Measurements from ENCODE around the gene ZSWIM1. TPM values are rescaled to one million over a fixed set of nuclear protein-coding genes. Genes with fewer than 3 reads are reported as not detected.
A peak's percentile ranks its signal among the peaks of the same experiment; 100 is the strongest.

ZSWIM1 gene
- total and polyA plus RNA-seq, 2 of the 13 experiments (the other 11 are each of a cell fraction or from before 2014, with no cell fraction given), result 9.5 to 11.7 TPM

DNA sequence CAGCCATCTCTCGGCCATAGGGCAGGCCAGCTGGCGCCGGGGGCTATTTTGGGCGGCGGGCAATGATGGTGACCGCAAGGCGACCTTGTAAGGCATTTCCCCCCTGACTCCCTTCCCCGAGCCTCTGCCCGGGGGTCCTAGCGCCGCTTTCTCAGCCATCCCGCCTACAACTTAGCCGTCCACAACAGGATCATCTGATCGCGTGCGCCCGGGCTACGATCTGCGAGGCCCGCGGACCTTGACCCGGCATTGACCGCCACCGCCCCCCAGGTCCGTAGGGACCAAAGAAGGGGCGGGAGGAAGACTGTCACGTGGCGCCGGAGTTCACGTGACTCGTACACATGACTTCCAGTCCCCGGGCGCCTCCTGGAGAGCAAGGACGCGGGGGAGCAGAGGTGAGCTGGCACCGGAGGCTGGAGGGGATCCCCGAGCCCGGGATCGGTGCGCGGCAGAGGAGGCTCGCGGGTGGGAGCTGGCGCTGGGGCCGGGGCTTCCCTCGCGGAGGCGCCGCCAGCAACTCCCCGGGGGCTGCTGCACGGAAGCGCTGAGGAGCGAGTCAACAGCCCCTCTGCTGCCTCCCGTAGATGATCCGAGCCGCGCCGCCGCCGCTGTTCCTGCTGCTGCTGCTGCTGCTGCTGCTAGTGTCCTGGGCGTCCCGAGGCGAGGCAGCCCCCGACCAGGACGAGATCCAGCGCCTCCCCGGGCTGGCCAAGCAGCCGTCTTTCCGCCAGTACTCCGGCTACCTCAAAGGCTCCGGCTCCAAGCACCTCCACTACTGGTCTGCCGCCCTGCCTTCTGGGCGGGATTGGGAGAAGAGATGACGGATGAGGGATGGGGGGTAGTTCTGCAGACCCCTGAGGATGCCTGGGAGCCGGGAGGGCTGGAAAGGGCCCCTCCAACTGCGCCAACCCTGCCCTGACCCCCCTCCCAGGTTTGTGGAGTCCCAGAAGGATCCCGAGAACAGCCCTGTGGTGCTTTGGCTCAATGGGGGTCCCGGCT, 10.3 kb downstream of the ZSWIM1 start, which contains the start of the genes CTSA and NEURL2 (continued):
- peak; percentile 95 for TF ChIP-seq ZNF770 (CRISPR knock-in tag; IDR thresholded peaks at IDR 0.05)
- TF ChIP-seq ZNF205 (CRISPR knock-in tag; IDR thresholded peaks at IDR 0.05), result peak; percentile 97
- no peak for TF ChIP-seq SUZ12 (IDR thresholded peaks at IDR 0.05; ENCODE audit: low read depth, low read length)
- no peak for TF ChIP-seq PHB2 (IDR thresholded peaks at IDR 0.05; ENCODE audit: partially characterized antibody)
- peak; percentile 98 for TF ChIP-seq ZNF607 (CRISPR knock-in tag; IDR thresholded peaks at IDR 0.05; ENCODE audit: borderline replicate concordance)
- peak; percentile 99 for TF ChIP-seq ZNF274 (CRISPR knock-in tag; IDR thresholded peaks at IDR 0.05)
- peak; percentile 86 for TF ChIP-seq ELF4 (CRISPR knock-in tag; IDR thresholded peaks at IDR 0.05; ENCODE audit: borderline replicate concordance)
- TF ChIP-seq KDM5A (IDR thresholded peaks at IDR 0.05; ENCODE audit: borderline replicate concordance, low read length), result peak; percentile 100
- peak; percentile 99 for TF ChIP-seq NCOR1 (IDR thresholded peaks at IDR 0.05; ENCODE audit: borderline replicate concordance, low read length)
- peak; percentile 98 for TF ChIP-seq TSC22D2 (CRISPR knock-in tag; IDR thresholded peaks at IDR 0.05; ENCODE audit: borderline replicate concordance)
- TF ChIP-seq MAX (IDR thresholded peaks at IDR 0.05), result peak; percentile 99
- TF ChIP-seq ZNF207 (IDR thresholded peaks at IDR 0.05; ENCODE audit: borderline replicate concordance), result no peak
- peak; percentile 98 for TF ChIP-seq CC2D1A (CRISPR knock-in tag; IDR thresholded peaks at IDR 0.05)
- TF ChIP-seq ATM (IDR thresholded peaks at IDR 0.05; ENCODE audit: borderline replicate concordance), result no peak
- TF ChIP-seq GRHL1 (CRISPR knock-in tag; conservative IDR thresholded peaks at IDR 0.05), result peak; percentile 66; the same call in 1 of the 2 replicates
- peak; percentile 93; the same call in 1 of the 2 replicates for TF ChIP-seq ZBTB3 (CRISPR knock-in tag; IDR thresholded peaks at IDR 0.05; ENCODE audit: borderline replicate concordance, low read depth)
- peak; percentile 99 for TF ChIP-seq ZNF552 (CRISPR knock-in tag; IDR thresholded peaks at IDR 0.05; ENCODE audit: borderline replicate concordance)
- peak; percentile 91 for TF ChIP-seq ZNF296 (CRISPR knock-in tag; conservative IDR thresholded peaks at IDR 0.05)
- TF ChIP-seq, protein P1, sequence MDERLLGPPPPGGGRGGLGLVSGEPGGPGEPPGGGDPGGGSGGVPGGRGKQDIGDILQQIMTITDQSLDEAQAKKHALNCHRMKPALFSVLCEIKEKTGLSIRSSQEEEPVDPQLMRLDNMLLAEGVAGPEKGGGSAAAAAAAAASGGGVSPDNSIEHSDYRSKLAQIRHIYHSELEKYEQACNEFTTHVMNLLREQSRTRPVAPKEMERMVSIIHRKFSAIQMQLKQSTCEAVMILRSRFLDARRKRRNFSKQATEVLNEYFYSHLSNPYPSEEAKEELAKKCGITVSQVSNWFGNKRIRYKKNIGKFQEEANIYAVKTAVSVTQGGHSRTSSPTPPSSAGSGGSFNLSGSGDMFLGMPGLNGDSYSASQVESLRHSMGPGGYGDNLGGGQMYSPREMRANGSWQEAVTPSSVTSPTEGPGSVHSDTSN (CRISPR knock-in tag; IDR thresholded peaks at IDR 0.05), result peak; percentile 64
- peak; percentile 99 to 100 for TF ChIP-seq KLF16 (CRISPR knock-in tag; IDR thresholded peaks at IDR 0.05)
- TF ChIP-seq, protein P2, sequence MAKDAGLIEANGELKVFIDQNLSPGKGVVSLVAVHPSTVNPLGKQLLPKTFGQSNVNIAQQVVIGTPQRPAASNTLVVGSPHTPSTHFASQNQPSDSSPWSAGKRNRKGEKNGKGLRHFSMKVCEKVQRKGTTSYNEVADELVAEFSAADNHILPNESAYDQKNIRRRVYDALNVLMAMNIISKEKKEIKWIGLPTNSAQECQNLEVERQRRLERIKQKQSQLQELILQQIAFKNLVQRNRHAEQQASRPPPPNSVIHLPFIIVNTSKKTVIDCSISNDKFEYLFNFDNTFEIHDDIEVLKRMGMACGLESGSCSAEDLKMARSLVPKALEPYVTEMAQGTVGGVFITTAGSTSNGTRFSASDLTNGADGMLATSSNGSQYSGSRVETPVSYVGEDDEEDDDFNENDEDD (CRISPR knock-in tag; IDR thresholded peaks at IDR 0.05; ENCODE audit: borderline replicate concordance), result peak; percentile 99
- TF ChIP-seq KLF11 (CRISPR knock-in tag; IDR thresholded peaks at IDR 0.05), result peak; percentile 99
- peak; percentile 87 for TF ChIP-seq GTF2F1 (IDR thresholded peaks at IDR 0.05; ENCODE audit: low read length)
- TF ChIP-seq NBN (conservative IDR thresholded peaks at IDR 0.05), result no peak
